GM10248 (cell line): ENCODE measurements around the gene CHD9.
"Not testable (repeated sequence)": the region's sequence is repeated elsewhere in the genome, so short reads cannot be mapped to it uniquely, and the experiment has no call there.

Experiments
- CTCF ChIA-PET: fragments of 300-600 bp; sonication (Branson Sonifier 250); formaldehyde crosslinking; extraction: SDS; loops from one replicate; lab custom pipeline; 2021; ENCODE audit warnings: antibody characterized with exemption; lab: Yijun Ruan, JAX
- POLR2A ChIA-PET: fragments of 350-650 bp; sonication (Branson Sonifier 250); formaldehyde crosslinking; extraction: SDS; loops from one replicate; lab custom pipeline; 2020; ENCODE audit warnings: antibody characterized with exemption; lab: Yijun Ruan, JAX
- DNase-seq: peaks from one replicate; pipeline ENCODE4 v3.0.0; 2012; ENCODE audit errors: extremely low spot score
- CTCF ChIP-seq: IDR thresholded peaks from 2 replicates; pipeline ENCODE4 v1.5.1; 2012; ENCODE audit warnings: mild to moderate bottlenecking, low read depth; ENCODE audit errors: extremely low read depth, missing control alignments, control extremely low read depth

Gene CHD9

GRCh38 chr16:53168744-53169143 is 114.0 kb downstream of the CHD9 start:
- CTCF ChIA-PET = interaction anchor here (1.0 to 2.7 kb wide), 5 partner anchors 9 to 33 kb away, joined by 3 to 10 read pairs (median 4); no protein-coding TSS in a partner anchor
- no peak for DNase-seq

GRCh38 chr16:53172517-53172916 is 117.7 kb downstream of the CHD9 start:
- CTCF ChIA-PET = interaction anchor here (1.0 to 2.9 kb wide), 2 partner anchors 12 to 14 kb away, joined by 3 to 9 read pairs; no protein-coding TSS in a partner anchor

More at GRCh38 chr16:53168744-53169143, 114.0 kb downstream of the CHD9 start:
- no peak for TF ChIP-seq CTCF
- POLR2A ChIA-PET = no interaction called here

GRCh38 chr16:53175118-53175517 is 120.3 kb downstream of the CHD9 start:
- TF ChIP-seq CTCF = no peak
- DNase-seq = no peak
- ChIA-PET CTCF (interaction anchor here (3.2 kb wide), 1 partner anchor 16 kb away, joined by 14 read pairs; no protein-coding TSS in a partner anchor), POLR2A (no interaction called here)

More at GRCh38 chr16:53172517-53172916, 117.7 kb downstream of the CHD9 start:
- DNase-seq = no peak
- no peak for TF ChIP-seq CTCF
- POLR2A ChIA-PET = no interaction called here

GRCh38 chr16:53176434-53176833 is 121.6 kb downstream of the CHD9 start:
- ChIA-PET POLR2A (no interaction called here), CTCF (interaction anchor here (1.6 to 3.2 kb wide), 2 partner anchors 10 to 17 kb away, joined by 3 to 14 read pairs; no protein-coding TSS in a partner anchor)
- TF ChIP-seq CTCF = no peak
- no peak for DNase-seq

GRCh38 chr16:53183442-53183841 is 128.7 kb downstream of the CHD9 start:
- POLR2A ChIA-PET = no interaction called here
- TF ChIP-seq CTCF = no peak
- CTCF ChIA-PET = interaction anchor here (1.0 kb wide), 1 partner anchor 33 kb away, joined by 4 read pairs; no protein-coding TSS in a partner anchor
- DNase-seq = no peak

- POLR2A ChIA-PET = not testable (repeated sequence)
These were observed 130.9 kb downstream of the CHD9 start for GRCh38 chr16:53185741-53186140.

GRCh38 chr16:53187775-53188174 is 133.0 kb downstream of the CHD9 start:
- ChIA-PET CTCF (no interaction called here), POLR2A (no interaction called here)
- no peak for TF ChIP-seq CTCF
- DNase-seq = no peak

More at GRCh38 chr16:53185741-53186140, 130.9 kb downstream of the CHD9 start:
- DNase-seq, CTCF ChIA-PET: not testable (repeated sequence)
